GM18951 (cell line): ENCODE measurements around the gene GLB1L3.

ENCODE experiments used
- POLR2A ChIP-seq: IDR thresholded peaks from 4 replicates; pipeline ENCODE4 v1.6.1; 2011; ENCODE audit warnings: mild to moderate bottlenecking; ENCODE audit not compliant: insufficient read length, insufficient read depth; ENCODE audit errors: extremely low read depth
- in situ Hi-C: fragments of 300-500 bp; cut with MboI; formaldehyde crosslinking; loops from one replicate; pipeline ENCODE4 v1.12.0; 2022; ENCODE audit warnings: low sequenced_read_pairs, mixed read lengths, inconsistent platforms; ENCODE audit not compliant: unreplicated experiment

Gene GLB1L3, protein sequence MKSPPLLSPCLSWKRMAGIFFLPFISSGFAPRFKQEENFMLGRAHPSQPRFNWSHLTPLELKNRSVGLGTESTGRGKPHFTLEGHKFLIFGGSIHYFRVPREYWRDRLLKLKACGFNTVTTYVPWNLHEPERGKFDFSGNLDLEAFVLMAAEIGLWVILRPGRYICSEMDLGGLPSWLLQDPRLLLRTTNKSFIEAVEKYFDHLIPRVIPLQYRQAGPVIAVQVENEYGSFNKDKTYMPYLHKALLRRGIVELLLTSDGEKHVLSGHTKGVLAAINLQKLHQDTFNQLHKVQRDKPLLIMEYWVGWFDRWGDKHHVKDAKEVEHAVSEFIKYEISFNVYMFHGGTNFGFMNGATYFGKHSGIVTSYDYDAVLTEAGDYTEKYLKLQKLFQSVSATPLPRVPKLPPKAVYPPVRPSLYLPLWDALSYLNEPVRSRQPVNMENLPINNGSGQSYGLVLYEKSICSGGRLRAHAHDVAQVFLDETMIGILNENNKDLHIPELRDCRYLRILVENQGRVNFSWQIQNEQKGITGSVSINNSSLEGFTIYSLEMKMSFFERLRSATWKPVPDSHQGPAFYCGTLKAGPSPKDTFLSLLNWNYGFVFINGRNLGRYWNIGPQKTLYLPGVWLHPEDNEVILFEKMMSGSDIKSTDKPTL

DNA sequence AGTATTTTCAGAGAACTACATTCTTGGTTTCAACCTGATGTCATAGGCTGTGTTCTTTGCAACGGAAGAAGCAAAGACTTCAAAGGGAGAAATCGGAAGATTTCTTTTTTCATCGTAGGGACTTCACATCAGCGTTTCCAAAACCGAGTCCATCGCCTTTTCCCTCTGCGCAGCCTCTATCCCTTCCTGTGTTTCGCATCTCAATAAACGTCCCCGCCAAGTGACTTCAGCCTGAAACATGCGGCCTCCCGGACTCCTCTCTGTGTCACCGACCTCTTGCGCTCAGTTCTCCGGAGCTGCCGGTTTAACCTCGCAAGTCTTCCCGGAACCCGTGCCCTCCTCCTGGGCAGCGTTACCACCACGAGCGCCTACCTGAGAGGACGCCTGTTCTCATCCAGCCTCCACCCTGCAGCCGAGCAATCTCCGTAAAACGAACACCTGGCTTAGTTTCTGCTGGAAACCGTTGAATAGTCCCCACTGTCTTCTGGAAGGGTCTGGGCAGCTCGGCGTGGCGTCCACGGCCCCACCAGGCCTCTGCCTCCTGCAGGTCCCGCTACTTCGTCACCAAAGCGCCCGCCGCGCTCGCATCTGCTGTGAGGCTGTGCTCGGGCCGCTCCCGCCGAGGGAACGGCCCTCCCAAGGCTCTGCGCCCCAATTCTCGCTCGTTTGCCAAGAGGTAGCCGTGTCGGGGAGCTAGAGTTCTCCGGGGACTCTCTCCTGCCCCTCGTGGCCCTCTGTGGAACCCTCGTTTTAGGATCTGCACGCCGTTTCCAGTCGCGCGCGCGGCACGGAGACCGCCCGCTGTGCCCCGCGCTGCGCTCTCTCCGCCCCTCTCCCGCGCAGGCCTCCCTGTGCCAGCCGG is at the start of gene GLB1L3:
GLB1L3 (plus strand) TSS at position 846 of the 862 bp plus-strand sequence. CDS start 362 bp downstream, outside the sequence.
- in situ Hi-C loops, result no loop called here
- no peak for TF ChIP-seq POLR2A

DNA sequence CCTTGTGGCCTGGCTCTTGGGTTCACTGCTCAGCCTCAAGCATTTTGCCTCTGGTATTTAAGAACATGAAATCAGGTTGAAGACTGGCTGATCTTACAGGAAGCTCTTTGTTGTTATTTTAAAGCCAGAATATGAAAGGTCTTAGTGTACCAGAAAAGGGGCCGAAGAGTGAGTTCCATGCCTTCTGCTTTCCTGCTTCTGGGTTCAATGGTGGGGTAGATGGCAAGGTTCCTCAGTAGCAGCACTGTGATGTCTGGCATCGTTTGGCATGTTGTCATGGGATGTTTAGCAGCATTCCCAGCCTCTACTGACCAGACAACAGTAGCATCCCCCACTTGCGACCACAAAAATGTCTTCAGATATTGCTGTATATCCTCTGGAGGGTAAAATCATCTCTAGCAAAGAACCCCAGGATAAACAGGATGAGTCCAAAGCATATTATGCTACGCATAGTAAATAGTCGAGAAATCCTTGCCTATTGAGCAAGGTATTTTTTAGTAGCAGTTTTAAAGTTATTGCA is 49.3 kb upstream of the GLB1L3 start:
- in situ Hi-C loops, result no loop called here
- TF ChIP-seq POLR2A, result no peak

DNA sequence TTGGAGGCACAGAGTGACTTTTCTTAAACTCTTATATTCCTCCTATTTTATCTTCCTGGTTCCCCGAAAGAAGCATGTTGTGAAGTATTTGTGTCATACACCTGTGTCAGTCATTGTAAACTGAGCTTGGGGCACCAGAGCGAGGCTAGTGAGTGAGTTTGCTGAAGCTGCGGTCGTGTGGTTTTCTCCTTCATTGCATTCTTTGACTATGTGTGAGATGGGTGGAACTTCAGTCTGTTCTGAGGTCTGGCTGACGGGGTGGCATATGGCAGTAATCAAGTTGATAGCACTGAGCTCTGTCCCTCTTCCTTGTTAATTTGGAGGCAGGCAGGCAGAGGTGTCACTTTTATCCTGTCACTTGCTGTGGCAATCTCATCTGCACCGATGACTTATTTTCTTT is 47.6 kb upstream of the GLB1L3 start:
- in situ Hi-C loops, result no loop called here
- no peak for TF ChIP-seq POLR2A

DNA sequence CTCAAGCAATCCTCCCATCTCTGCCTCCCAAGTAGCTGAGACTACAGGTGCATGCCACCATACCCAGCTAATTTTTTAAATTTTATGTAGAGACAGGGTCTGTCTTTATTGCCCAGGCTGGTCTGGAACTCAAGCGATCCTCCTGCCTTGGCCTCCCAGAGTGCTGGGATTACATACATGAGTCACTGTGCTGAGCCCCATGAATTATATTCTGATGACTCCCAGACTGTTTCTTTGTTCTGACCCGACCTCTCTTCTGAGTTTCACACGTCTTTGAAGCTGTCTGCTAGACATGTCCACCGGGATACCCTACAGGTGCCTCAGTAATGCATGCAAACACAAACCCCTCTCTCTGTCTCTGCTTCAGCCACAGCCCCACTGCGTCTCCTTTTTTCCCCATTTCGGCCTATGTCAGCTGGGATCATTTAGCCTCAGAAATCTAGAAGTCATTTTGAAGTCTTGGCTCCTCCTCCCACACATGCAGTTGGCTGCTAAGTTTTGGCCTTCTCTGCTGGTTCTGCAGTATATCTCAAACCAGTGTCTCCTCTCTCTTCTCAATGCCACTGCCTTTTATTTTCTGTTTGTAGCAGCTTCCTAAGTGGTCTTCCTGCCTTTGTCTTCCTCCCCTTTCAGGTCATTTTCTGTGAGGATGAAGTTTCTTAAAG is 46.9 kb upstream of the GLB1L3 start:
- in situ Hi-C loops, result no loop called here
- TF ChIP-seq POLR2A, result no peak

DNA sequence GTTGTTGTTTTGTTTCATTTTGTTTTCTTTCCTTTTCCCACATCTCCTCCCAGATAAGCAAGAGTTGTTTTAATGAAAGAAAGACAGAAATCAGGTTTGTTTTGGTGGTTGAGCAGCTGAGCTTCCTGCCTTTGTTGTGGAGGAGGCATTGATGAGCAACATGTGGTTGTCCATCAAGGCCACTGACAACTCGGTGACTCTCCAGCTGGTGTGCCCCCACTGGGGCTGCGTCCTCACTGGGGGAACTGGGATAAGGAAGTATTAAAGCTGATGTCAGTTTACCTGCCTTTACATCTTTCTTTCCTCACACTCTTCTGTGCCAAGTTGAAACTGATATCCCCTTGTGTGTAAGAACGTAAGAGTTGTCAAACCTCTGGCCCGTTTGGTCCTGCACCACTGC is 45.8 kb upstream of the GLB1L3 start:
- no peak for TF ChIP-seq POLR2A
- in situ Hi-C loops, result no loop called here

DNA sequence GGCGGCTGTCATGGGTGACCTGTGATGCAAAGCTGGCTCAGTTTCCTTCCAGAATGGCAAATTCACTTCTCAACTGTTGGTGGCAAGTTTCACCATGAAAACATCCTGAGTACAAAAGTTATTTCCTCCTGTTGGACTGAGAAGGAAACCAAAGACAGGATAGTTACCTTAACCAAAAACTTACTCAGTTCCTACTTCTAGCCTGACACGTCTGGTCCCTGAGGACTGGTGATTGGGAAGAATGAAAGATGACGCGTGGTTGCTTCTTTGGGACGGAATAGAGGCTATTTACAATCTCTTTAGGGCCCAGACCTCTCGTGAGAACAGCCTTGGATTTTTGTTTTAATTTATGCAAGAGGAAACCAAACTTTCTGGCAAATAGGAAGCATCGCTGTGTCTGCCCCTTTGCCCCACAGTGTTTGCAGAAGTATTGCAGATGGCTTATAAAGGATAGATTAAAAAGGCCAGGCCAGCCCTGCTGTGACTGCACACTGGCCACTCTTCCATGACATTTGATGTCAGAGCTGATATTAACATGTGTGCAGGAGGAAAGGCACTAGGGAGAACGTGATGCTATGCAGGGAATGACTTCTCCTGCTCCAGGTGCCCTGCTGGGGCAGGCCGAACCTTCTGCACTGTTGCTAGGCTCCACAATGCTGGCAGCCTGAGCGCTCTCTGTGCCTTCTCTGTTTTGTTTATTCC is 44.1 kb upstream of the GLB1L3 start:
- in situ Hi-C loops, result no loop called here
- TF ChIP-seq POLR2A, result no peak

DNA sequence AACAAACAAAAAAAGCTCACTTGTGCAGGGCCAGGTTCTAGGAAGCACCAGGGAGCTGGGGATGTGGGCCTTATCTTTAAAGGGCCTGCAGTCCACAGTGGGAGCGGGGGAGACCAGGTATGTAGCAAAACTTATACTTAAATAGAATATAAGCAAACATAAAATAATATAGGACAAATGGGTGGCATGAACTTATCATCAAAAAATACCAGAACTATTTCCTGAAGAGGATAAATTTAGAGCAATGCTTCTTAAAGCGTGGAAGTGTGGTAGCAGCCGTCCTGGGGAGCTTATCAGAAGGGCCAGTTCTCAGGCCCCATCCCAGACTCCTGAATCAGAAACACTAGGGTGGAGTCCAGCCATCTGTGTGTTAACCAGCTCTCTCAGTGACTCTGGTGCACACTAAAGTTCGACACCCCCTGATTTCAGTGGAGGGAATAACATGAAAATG is 42.4 kb upstream of the GLB1L3 start:
- TF ChIP-seq POLR2A, result no peak
- in situ Hi-C loops, result no loop called here

DNA sequence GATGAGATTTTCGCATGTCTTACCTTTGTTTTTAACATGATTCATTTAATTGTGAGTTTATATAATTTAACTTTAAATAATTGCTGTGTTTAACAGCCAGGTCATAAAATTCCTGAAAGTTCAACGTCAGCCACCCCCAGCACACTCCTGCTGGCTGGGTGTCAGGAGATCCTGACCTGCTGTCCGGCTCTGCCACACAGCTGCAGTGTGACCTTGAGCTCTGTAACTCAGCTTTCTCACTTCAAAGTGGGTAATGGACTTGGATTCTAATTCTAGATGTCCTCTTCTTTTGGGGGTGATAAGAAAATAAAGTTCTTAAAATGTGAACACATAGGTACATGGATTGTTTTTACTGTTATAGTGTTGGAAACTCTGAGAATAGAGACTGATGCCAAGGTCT is 40.8 kb upstream of the GLB1L3 start:
- in situ Hi-C loops, result no loop called here
- no peak for TF ChIP-seq POLR2A

DNA sequence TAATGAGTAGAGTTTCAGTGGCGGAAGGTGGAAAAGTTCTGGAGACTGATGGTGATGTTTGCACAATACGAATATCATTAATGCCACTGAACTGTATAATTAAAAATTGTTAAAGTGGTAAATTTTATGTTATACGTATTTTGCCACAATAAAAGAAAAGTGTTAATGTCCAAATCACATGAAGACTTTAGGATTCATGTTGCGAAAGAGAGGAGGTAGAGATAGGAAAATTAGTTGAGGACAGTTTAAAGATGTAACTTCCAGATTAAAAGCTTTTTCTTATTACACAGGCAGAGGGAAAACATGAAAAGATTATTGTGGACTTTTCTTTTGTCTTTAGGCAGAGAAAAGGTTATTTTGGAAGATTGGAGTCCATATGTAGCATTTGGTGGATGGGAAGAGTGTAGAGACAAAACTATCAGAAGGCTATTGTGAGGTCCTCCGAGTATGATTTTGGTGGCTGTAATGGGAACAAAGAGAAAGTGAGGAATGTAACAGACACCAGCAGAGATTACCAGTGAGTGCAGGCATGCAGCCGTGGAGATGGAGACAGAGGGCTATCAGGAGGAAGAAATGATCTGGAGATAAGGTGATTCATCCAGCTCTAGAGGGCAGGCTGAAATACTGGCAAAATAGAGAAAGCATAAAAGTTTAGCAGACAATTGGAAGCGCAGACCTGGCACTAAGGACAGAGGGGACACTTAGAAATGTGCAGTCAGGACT is 39.2 kb upstream of the GLB1L3 start:
- TF ChIP-seq POLR2A, result no peak
- in situ Hi-C loops, result no loop called here

DNA sequence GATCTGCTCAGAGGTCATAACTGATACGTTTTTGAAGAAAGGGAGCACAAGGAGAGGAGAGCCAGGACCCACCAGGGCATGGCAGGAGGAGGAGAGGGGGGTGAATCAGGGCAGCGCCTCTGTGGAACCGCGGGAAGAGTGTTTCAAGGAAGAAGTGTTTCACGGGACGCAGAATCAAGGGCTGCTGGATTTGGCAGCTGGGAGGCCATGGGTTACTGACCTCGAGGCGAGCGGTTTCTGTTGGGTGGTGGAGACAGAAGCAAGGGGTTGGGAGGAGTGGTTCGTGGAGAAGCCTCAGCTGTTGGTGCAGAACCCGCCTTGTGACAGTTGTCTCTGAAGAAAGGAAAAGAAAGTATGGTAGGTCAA is 38.6 kb upstream of the GLB1L3 start:
- in situ Hi-C loops, result no loop called here
- no peak for TF ChIP-seq POLR2A

DNA sequence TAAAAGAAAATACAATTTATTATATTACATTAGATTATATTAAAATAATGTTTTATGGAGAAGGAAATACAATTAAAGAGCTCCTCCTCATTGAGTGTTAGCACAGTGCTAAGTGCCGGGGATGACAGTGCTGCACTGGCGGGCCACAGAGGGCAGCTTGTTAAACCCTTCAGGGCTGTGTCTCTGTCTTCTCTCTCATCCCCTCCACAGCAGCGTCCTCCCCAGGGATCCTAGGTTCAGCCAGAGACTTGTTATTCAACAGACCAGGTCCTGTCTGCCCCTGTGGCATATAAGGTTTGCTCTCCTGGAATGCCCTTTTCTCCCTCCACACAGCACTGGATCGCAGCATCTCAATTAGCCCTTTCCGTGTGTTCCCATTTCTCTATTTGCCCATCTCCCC is 37.2 kb upstream of the GLB1L3 start:
- in situ Hi-C loops, result no loop called here
- no peak for TF ChIP-seq POLR2A
